ENCODE measurements around the gene ST3GAL4. TPM values are rescaled to one million over a fixed set of nuclear protein-coding genes. Genes with fewer than 3 reads are reported as not detected.
A peak's percentile ranks its signal among the peaks of the same experiment; 100 is the strongest.

Gene ST3GAL4
- total and polyA plus RNA-seq, 9 of the 15 experiments (the other 6 are each of a cell fraction or from before 2014, with no cell fraction given), result 0.27 to 22.9 (median 10.5) TPM

DNA sequence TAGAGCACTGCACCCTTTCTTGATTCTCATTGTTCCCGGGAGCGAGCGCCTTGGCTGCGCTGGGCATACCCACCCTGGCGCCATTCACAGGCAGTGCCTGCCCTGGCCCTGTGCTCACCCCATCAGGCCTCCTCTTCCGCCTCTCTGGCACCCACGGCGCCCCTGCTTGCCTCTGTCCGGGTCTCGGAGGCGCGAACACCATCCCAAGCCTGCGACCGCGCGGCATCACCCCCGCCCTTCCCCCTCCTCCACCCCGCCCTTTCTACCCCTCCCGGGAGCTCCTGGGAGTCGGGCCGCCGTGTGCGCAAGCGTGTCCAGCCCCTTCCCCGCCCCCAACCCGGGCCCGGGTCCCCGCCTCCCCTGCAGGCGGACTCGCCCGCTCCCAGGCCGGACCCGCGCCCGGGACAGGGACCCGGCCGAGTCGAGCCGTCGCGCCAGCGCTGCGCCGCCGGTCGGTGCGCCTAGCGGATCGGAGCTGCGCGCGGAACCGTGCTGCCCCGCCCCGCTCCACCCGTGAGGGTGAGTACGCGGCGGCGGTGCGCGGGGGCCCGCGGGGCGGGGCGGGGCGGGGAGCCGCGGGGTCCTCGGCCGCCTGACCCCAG lies at the start of gene ST3GAL4 (continued):
- TF ChIP-seq, protein P1, sequence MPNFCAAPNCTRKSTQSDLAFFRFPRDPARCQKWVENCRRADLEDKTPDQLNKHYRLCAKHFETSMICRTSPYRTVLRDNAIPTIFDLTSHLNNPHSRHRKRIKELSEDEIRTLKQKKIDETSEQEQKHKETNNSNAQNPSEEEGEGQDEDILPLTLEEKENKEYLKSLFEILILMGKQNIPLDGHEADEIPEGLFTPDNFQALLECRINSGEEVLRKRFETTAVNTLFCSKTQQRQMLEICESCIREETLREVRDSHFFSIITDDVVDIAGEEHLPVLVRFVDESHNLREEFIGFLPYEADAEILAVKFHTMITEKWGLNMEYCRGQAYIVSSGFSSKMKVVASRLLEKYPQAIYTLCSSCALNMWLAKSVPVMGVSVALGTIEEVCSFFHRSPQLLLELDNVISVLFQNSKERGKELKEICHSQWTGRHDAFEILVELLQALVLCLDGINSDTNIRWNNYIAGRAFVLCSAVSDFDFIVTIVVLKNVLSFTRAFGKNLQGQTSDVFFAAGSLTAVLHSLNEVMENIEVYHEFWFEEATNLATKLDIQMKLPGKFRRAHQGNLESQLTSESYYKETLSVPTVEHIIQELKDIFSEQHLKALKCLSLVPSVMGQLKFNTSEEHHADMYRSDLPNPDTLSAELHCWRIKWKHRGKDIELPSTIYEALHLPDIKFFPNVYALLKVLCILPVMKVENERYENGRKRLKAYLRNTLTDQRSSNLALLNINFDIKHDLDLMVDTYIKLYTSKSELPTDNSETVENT (CRISPR knock-in tag; IDR thresholded peaks at IDR 0.05), result no peak
- TF ChIP-seq ZNF431 (CRISPR knock-in tag; IDR thresholded peaks at IDR 0.05) (no peak), MAZ (CRISPR knock-in tag; conservative IDR thresholded peaks at IDR 0.05 in 1 of 2, IDR thresholded peaks at IDR 0.05 in 1 of 2) (peak; percentile 82 to 97), ATF7 (IDR thresholded peaks at IDR 0.05) (no peak), YBX1 (IDR thresholded peaks at IDR 0.05) (no peak), LARP7 (IDR thresholded peaks at IDR 0.05) (no peak), SUPT5H (IDR thresholded peaks at IDR 0.05) (peak; percentile 74), ZNF707 (CRISPR knock-in tag; conservative IDR thresholded peaks at IDR 0.05) (no peak), ETV1 (tag; conservative IDR thresholded peaks at IDR 0.05; ENCODE audit: low read depth) (no peak), SMAD2 (IDR thresholded peaks at IDR 0.05; ENCODE audit: low read depth, low read length) (no peak), ZNF263 (CRISPR knock-in tag; IDR thresholded peaks at IDR 0.05; ENCODE audit: borderline replicate concordance) (no peak), KAT7 (CRISPR knock-in tag; IDR thresholded peaks at IDR 0.05; ENCODE audit: borderline replicate concordance) (peak; percentile 54; the same call in 1 of the 2 replicates), XRCC5 (IDR thresholded peaks at IDR 0.05; ENCODE audit: low read depth, low read length) (no peak), NR3C1 (CRISPR knock-in tag; IDR thresholded peaks at IDR 0.05) (no peak)
- TF ChIP-seq, protein P2, sequence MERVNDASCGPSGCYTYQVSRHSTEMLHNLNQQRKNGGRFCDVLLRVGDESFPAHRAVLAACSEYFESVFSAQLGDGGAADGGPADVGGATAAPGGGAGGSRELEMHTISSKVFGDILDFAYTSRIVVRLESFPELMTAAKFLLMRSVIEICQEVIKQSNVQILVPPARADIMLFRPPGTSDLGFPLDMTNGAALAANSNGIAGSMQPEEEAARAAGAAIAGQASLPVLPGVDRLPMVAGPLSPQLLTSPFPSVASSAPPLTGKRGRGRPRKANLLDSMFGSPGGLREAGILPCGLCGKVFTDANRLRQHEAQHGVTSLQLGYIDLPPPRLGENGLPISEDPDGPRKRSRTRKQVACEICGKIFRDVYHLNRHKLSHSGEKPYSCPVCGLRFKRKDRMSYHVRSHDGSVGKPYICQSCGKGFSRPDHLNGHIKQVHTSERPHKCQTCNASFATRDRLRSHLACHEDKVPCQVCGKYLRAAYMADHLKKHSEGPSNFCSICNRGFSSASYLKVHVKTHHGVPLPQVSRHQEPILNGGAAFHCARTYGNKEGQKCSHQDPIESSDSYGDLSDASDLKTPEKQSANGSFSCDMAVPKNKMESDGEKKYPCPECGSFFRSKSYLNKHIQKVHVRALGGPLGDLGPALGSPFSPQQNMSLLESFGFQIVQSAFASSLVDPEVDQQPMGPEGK (CRISPR knock-in tag; IDR thresholded peaks at IDR 0.05; ENCODE audit: borderline replicate concordance), result no peak
- TF ChIP-seq, protein P3, sequence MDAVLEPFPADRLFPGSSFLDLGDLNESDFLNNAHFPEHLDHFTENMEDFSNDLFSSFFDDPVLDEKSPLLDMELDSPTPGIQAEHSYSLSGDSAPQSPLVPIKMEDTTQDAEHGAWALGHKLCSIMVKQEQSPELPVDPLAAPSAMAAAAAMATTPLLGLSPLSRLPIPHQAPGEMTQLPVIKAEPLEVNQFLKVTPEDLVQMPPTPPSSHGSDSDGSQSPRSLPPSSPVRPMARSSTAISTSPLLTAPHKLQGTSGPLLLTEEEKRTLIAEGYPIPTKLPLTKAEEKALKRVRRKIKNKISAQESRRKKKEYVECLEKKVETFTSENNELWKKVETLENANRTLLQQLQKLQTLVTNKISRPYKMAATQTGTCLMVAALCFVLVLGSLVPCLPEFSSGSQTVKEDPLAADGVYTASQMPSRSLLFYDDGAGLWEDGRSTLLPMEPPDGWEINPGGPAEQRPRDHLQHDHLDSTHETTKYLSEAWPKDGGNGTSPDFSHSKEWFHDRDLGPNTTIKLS (IDR thresholded peaks at IDR 0.05; ENCODE audit: borderline replicate concordance, low read depth), result no peak
- TF ChIP-seq, protein P4, sequence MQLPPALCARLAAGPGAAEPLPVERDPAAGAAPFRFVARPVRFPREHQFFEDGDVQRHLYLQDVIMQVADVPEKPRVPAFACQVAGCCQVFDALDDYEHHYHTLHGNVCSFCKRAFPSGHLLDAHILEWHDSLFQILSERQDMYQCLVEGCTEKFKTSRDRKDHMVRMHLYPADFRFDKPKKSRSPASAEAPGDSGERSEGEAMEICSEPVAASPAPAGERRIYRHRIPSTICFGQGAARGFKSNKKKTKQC (CRISPR knock-in tag; IDR thresholded peaks at IDR 0.05), result no peak
- TF ChIP-seq, protein P5, sequence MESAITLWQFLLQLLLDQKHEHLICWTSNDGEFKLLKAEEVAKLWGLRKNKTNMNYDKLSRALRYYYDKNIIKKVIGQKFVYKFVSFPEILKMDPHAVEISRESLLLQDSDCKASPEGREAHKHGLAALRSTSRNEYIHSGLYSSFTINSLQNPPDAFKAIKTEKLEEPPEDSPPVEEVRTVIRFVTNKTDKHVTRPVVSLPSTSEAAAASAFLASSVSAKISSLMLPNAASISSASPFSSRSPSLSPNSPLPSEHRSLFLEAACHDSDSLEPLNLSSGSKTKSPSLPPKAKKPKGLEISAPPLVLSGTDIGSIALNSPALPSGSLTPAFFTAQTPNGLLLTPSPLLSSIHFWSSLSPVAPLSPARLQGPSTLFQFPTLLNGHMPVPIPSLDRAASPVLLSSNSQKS (CRISPR knock-in tag; IDR thresholded peaks at IDR 0.05), result no peak

Measured in K562 (cell line).